HFF-Myc (cell line): ENCODE measurements around the gene ROBO2.

Source experiments
- DNase-seq: peaks from one replicate; pipeline ENCODE4 v3.0.0-alpha.2; 2011; ENCODE audit warnings: low read depth; ENCODE audit errors: extremely low read depth
- H3K4me3 ChIP-seq: replicated peaks from 2 replicates; pipeline ENCODE4 v1.5.1; 2011; ENCODE audit warnings: low read depth, mild to moderate bottlenecking, control low read depth, low read length
- CTCF ChIP-seq: IDR thresholded peaks from 2 replicates; pipeline ENCODE4 v1.5.1; 2012; ENCODE audit warnings: mild to moderate bottlenecking, low read depth, low read length, control low read depth; ENCODE audit errors: missing control alignments

The ROBO2 gene

GRCh38 chr3:77586216-77586615, 546.3 kb downstream of the ROBO2 start:
- DNase-seq: no peak
- H3K4me3 ChIP-seq: no peak overlapping the region
- no peak for TF ChIP-seq CTCF

- no peak for DNase-seq
- H3K4me3 ChIP-seq: no peak overlapping the region
- TF ChIP-seq CTCF: no peak
Observed at GRCh38 chr3:77588863-77589262, 549.0 kb downstream of the ROBO2 start.

GRCh38 chr3:77590191-77590590, 550.3 kb downstream of the ROBO2 start:
- no peak for DNase-seq
- TF ChIP-seq CTCF: no peak
- H3K4me3 ChIP-seq: no peak overlapping the region

GRCh38 chr3:77595371-77595870, 555.5 kb downstream of the ROBO2 start:
- no peak for TF ChIP-seq CTCF
- no peak overlapping the region for H3K4me3 ChIP-seq
- no peak for DNase-seq

- no peak overlapping the region for H3K4me3 ChIP-seq
- no peak for TF ChIP-seq CTCF
- no peak for DNase-seq
Observed at GRCh38 chr3:77599948-77600347, 560.0 kb downstream of the ROBO2 start.

GRCh38 chr3:77601823-77602415, 562.0 kb downstream of the ROBO2 start:
- no peak for TF ChIP-seq CTCF
- DNase-seq: no peak
- H3K4me3 ChIP-seq: no peak overlapping the region

GRCh38 chr3:77602722-77603121, 562.8 kb downstream of the ROBO2 start:
- no peak for DNase-seq
- no peak for TF ChIP-seq CTCF

More at GRCh38 chr3:77602722-77603121, 562.8 kb downstream of the ROBO2 start:
- no peak overlapping the region for H3K4me3 ChIP-seq
